Activated naive CD4-positive, alpha-beta T cell (primary cell): ENCODE data around the gene SEC62.
A peak's percentile ranks its signal among the peaks of the same experiment; 100 is the strongest.
"Not testable (repeated sequence)": the region's sequence is repeated elsewhere in the genome, so short reads cannot be mapped to it uniquely, and the experiment has no call there.

Source experiments
- DNase-seq, 4 experiments: peaks; one replicate each; lab custom pipeline; 2025; lab: John Stamatoyannopoulos, UW

The SEC62 gene

GRCh38 chr3:170016057-170016456 is 49.5 kb downstream of the SEC62 start:
- DNase-seq = no peak

GRCh38 chr3:170019306-170019705 is 52.7 kb downstream of the SEC62 start:
- not testable (repeated sequence) for DNase-seq

GRCh38 chr3:170021083-170021482 is 54.5 kb downstream of the SEC62 start:
- DNase-seq = no peak

- DNase-seq = no peak
Measured at GRCh38 chr3:170022336-170022735, 55.7 kb downstream of the SEC62 start.

- no peak for DNase-seq
Measured at GRCh38 chr3:170023165-170023564, 56.6 kb downstream of the SEC62 start.

GRCh38 chr3:170024581-170024980 is 58.0 kb downstream of the SEC62 start:
- no peak for DNase-seq

GRCh38 chr3:170027233-170028102 is 60.9 kb downstream of the SEC62 start:
- DNase-seq = no peak

GRCh38 chr3:170033489-170033888 is 66.9 kb downstream of the SEC62 start:
- peak in 2 of 4 experiments; percentile 15 to 43 for DNase-seq

- peak; percentile 38 to 74 (median 64) for DNase-seq
Measured at GRCh38 chr3:170037463-170038433, 71.1 kb downstream of the SEC62 start, which contains the start of gene GPR160. Gene GPR160 (plus strand): TSS chr3:170037995. CDS start chr3:170083973, 45,978 bp downstream.

- peak in 3 of 4 experiments; percentile 9 to 44 (median 11) for DNase-seq
Measured at GRCh38 chr3:170038434-170039110, 72.0 kb downstream of the SEC62 start.

- DNase-seq = no peak
Measured at GRCh38 chr3:170040418-170040817, 73.8 kb downstream of the SEC62 start.

GRCh38 chr3:170043506-170043905 is 76.9 kb downstream of the SEC62 start:
- no peak for DNase-seq

GRCh38 chr3:170044271-170044670 is 77.7 kb downstream of the SEC62 start:
- DNase-seq = no peak

GRCh38 chr3:170044795-170045244 is 78.2 kb downstream of the SEC62 start:
- DNase-seq = no peak

GRCh38 chr3:170046269-170047132 is 79.9 kb downstream of the SEC62 start:
- DNase-seq = no peak

GRCh38 chr3:170047133-170047404 is 80.5 kb downstream of the SEC62 start:
- no peak for DNase-seq
